Neural cell (in vitro differentiated cells): ENCODE measurements around the gene STEAP4. TPM values are rescaled to one million over a fixed set of nuclear protein-coding genes. Genes with fewer than 3 reads are reported as not detected.

Source experiments
- H2AFZ ChIP-seq: fragments of 200-600, 300-800 bp; sonication (generic), shearing (Covaris generic); 2 replicates; pipeline ENCODE4 v1.6.0; 2014; ENCODE audit warnings: low read depth, mild to moderate bottlenecking, antibody characterized with exemption, low read length, moderate library complexity
- H3F3A ChIP-seq: fragments of 200-600 bp; shearing (Covaris generic); 2 replicates; pipeline ENCODE4 v1.6.1; 2016; ENCODE audit warnings: mild to moderate bottlenecking, moderate library complexity, mixed read lengths, antibody characterized with exemption, low read length; ENCODE audit not compliant: insufficient read depth, poor library complexity, severe bottlenecking
- H3K27ac ChIP-seq: fragments of 200-600, 300-800 bp; sonication (generic), shearing (Covaris generic); 2 replicates; pipeline ENCODE4 v1.5.1; 2014; ENCODE audit warnings: mild to moderate bottlenecking, low read length, moderate library complexity
- H3K27me3 ChIP-seq: fragments of 300-800, 200-600 bp; sonication (generic), shearing (Covaris generic); 2 replicates; pipeline ENCODE4 v1.6.0; 2014; ENCODE audit warnings: mild to moderate bottlenecking, low read depth, low read length, moderate library complexity; ENCODE audit not compliant: insufficient read depth
- H3K36me3 ChIP-seq: fragments of 300-800, 200-600 bp; sonication (generic), shearing (Covaris generic); 2 replicates; pipeline ENCODE4 v1.5.1; 2014; ENCODE audit warnings: mild to moderate bottlenecking, antibody characterized with exemption, low read length, moderate library complexity; ENCODE audit not compliant: insufficient read depth
- H3K4me2 ChIP-seq: fragments of 300-800, 200-600 bp; sonication (generic), shearing (Covaris generic); 2 replicates; pipeline ENCODE4 v1.6.0; 2014; ENCODE audit warnings: mild to moderate bottlenecking, low read length
- H3K4me3 ChIP-seq: fragments of 300-800, 200-600 bp; sonication (generic), shearing (Covaris generic); 2 replicates; pipeline ENCODE4 v1.5.1; 2014; ENCODE audit warnings: mild to moderate bottlenecking, low read length, moderate library complexity
- H3K79me2 ChIP-seq: fragments of 200-600 bp; shearing (Covaris generic); replicated peaks from 2 replicates; pipeline ENCODE4 v1.6.0; 2014; ENCODE audit warnings: mild to moderate bottlenecking, low read length, moderate library complexity; ENCODE audit not compliant: insufficient read depth
- H3K9ac ChIP-seq: fragments of 300-800, 200-600 bp; sonication (generic), shearing (Covaris generic); 2 replicates; pipeline ENCODE4 v1.6.1; 2016; ENCODE audit warnings: mild to moderate bottlenecking, low read length, mixed read lengths
- H3K9me2 ChIP-seq: fragments of 200-600 bp; shearing (Covaris generic); 2 replicates; pipeline ENCODE4 v1.6.1; 2016; ENCODE audit warnings: mild to moderate bottlenecking, low read length, mixed read lengths; ENCODE audit not compliant: insufficient read depth
- H3K9me3 ChIP-seq: fragments of 200-600, 300-800 bp; sonication (generic), shearing (Covaris generic); 2 replicates; pipeline ENCODE4 v1.6.1; 2016; ENCODE audit warnings: mild to moderate bottlenecking, mixed run types, low read length, moderate library complexity, mixed read lengths
- H4K20me1 ChIP-seq: fragments of 200-600 bp; shearing (Covaris generic); 2 replicates; pipeline ENCODE4 v1.6.1; 2016; ENCODE audit warnings: mild to moderate bottlenecking, mixed run types; ENCODE audit not compliant: insufficient read depth
- EP300 ChIP-seq: fragments of 450-650 bp; conservative IDR thresholded peaks from 2 replicates; pipeline ENCODE4 v1.6.1; 2014; ENCODE audit warnings: antibody characterized with exemption, mild to moderate bottlenecking, moderate library complexity; ENCODE audit not compliant: poor library complexity, severe bottlenecking
- EZH2 ChIP-seq: fragments of 200-600, 300-800 bp; shearing (Covaris generic), sonication (generic); IDR thresholded peaks from 2 replicates; pipeline ENCODE4 v1.6.1; 2014; ENCODE audit warnings: antibody characterized with exemption, low read length, borderline replicate concordance, mild to moderate bottlenecking; ENCODE audit not compliant: insufficient read depth, poor library complexity, severe bottlenecking
- MXI1 ChIP-seq: fragments of 450-650 bp; conservative IDR thresholded peaks from 2 replicates; pipeline ENCODE4 v1.6.1; 2014; ENCODE audit warnings: antibody characterized with exemption, mild to moderate bottlenecking; ENCODE audit not compliant: poor library complexity, severe bottlenecking
- POLR2AphosphoS5 ChIP-seq: IDR thresholded peaks from 2 replicates; pipeline ENCODE4 v1.6.1; 2012
- RAD21 ChIP-seq: fragments of 450-650 bp; conservative IDR thresholded peaks from 2 replicates; pipeline ENCODE4 v1.6.1; 2014; ENCODE audit warnings: antibody characterized with exemption, mild to moderate bottlenecking, moderate library complexity
- SMC3 ChIP-seq: fragments of 450-650 bp; conservative IDR thresholded peaks from 2 replicates; pipeline ENCODE4 v1.6.1; 2014; ENCODE audit warnings: antibody characterized with exemption, mild to moderate bottlenecking, moderate library complexity; ENCODE audit not compliant: poor library complexity
- TAF1 ChIP-seq: IDR thresholded peaks from 2 replicates; pipeline ENCODE4 v1.6.1; 2012; ENCODE audit warnings: low read depth
- polyA plus RNA-seq: library from polyadenylated mRNA; depleted of rRNA; stranded (reverse); fragments of >200 nt; gene quantifications from 2 replicates; pipeline ENCODE4 v1.2.3, GENCODE V29; 2014
- TF ChIP-seq, protein P1 (sequence below): IDR thresholded peaks from 2 replicates; pipeline ENCODE4 v1.6.1; 2012; ENCODE audit warnings: borderline replicate concordance
- TF ChIP-seq, protein P2 (sequence below): fragments of 450-650 bp; IDR thresholded peaks from 2 replicates; pipeline ENCODE4 v1.5.1; 2014; ENCODE audit warnings: antibody characterized with exemption, mild to moderate bottlenecking, moderate library complexity; ENCODE audit not compliant: poor library complexity, severe bottlenecking

Gene STEAP4
- polyA plus RNA-seq, 1 donor from 2014 or later: not detected

DNA sequence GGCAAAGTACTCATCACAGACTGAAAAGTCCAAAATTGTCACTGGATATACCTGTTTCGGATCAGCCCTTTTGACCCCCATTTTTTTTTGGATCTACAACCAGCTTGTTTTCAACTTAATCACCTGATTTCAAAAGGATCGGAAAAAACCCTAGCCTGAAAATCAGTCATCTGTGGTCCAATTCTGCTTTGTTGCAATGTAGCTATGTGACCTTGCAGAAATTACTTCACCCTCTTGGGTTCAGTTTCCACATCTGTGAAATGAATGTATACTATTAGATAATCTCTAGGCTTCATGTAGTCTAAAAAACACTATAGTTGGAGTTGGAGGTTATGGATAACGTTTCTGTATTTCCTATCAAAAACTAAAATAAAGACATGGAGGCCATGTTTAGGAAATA is 37.1 kb downstream of the STEAP4 start (continued):
- TF ChIP-seq SMC3: no peak
- TF ChIP-seq EP300: no peak
- TF ChIP-seq POLR2AphosphoS5: no peak

DNA sequence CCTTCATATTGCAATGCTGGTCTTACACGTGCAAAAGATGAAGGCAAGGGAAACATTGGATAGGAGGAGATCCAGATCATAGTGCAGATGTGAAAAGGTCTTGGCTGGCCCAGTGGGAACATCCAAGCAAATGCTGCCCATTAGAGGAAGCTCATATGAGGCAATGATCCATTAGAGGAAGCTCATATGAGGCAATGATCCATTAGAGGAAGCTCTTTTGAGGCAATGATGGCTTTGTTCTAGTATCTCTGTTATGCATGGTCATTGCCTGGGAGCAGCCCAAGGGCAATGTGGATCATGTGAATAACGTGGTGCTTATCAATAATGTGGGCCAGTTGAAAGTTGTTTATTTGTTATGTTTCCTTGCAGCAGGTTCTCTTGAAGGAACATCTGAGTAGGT is 37.8 kb downstream of the STEAP4 start:
- Histone ChIP-seq H2AFZ (no peak overlapping the region), H3K9me3 (no peaks in the 10 kb centered on the region), H3K79me2 (no peaks in the 10 kb centered on the region), H3K27me3 (no peaks in the 10 kb centered on the region), H3K9ac (no peak overlapping the region), H3F3A (no peaks in the 10 kb centered on the region), H3K4me3 (no peak overlapping the region), H3K4me2 (no peak overlapping the region), H3K27ac (no peak overlapping the region), H4K20me1 (no peaks in the 10 kb centered on the region), H3K36me3 (no peaks in the 10 kb centered on the region), H3K9me2 (no peaks in the 10 kb centered on the region)
- TF ChIP-seq POLR2AphosphoS5: no peak
- TF ChIP-seq RAD21: no peak
- TF ChIP-seq TAF1: no peak
- TF ChIP-seq SMC3: no peak
- TF ChIP-seq EZH2: no peak
- TF ChIP-seq MXI1: no peak
- TF ChIP-seq, protein P1, sequence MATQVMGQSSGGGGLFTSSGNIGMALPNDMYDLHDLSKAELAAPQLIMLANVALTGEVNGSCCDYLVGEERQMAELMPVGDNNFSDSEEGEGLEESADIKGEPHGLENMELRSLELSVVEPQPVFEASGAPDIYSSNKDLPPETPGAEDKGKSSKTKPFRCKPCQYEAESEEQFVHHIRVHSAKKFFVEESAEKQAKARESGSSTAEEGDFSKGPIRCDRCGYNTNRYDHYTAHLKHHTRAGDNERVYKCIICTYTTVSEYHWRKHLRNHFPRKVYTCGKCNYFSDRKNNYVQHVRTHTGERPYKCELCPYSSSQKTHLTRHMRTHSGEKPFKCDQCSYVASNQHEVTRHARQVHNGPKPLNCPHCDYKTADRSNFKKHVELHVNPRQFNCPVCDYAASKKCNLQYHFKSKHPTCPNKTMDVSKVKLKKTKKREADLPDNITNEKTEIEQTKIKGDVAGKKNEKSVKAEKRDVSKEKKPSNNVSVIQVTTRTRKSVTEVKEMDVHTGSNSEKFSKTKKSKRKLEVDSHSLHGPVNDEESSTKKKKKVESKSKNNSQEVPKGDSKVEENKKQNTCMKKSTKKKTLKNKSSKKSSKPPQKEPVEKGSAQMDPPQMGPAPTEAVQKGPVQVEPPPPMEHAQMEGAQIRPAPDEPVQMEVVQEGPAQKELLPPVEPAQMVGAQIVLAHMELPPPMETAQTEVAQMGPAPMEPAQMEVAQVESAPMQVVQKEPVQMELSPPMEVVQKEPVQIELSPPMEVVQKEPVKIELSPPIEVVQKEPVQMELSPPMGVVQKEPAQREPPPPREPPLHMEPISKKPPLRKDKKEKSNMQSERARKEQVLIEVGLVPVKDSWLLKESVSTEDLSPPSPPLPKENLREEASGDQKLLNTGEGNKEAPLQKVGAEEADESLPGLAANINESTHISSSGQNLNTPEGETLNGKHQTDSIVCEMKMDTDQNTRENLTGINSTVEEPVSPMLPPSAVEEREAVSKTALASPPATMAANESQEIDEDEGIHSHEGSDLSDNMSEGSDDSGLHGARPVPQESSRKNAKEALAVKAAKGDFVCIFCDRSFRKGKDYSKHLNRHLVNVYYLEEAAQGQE: no peak
- TF ChIP-seq, protein P2, sequence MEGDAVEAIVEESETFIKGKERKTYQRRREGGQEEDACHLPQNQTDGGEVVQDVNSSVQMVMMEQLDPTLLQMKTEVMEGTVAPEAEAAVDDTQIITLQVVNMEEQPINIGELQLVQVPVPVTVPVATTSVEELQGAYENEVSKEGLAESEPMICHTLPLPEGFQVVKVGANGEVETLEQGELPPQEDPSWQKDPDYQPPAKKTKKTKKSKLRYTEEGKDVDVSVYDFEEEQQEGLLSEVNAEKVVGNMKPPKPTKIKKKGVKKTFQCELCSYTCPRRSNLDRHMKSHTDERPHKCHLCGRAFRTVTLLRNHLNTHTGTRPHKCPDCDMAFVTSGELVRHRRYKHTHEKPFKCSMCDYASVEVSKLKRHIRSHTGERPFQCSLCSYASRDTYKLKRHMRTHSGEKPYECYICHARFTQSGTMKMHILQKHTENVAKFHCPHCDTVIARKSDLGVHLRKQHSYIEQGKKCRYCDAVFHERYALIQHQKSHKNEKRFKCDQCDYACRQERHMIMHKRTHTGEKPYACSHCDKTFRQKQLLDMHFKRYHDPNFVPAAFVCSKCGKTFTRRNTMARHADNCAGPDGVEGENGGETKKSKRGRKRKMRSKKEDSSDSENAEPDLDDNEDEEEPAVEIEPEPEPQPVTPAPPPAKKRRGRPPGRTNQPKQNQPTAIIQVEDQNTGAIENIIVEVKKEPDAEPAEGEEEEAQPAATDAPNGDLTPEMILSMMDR: no peak
- TF ChIP-seq EP300: no peak

DNA sequence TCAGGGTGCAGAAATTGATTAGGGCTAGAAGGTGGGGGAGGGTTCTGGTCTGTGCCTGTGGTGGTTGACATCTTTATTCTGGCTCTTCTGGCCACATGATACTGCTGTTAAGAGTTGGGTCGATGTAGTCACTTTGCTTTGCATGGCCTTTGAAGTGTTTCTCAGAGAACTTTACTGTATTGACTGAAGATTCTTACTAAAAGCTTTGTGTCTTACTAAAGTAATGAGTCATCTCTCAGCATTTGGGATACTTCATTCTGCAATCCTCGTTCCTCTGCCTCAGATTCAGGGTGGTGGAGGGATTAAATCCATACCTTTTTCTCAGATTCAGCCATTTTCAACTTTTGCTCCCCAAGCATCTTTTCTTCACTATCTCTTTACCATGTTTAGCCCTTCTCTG is 38.6 kb downstream of the STEAP4 start:
- TF ChIP-seq TAF1 (no peak), EZH2 (no peak), EP300 (no peak), RAD21 (no peak), POLR2AphosphoS5 (no peak), MXI1 (no peak), SMC3 (no peak)
- TF ChIP-seq, protein P1: no peak
- TF ChIP-seq, protein P2: no peak
- Histone ChIP-seq H3K27me3 (no peaks in the 10 kb centered on the region), H3K4me3 (no peak overlapping the region), H3F3A (no peaks in the 10 kb centered on the region), H3K9ac (no peak overlapping the region), H3K27ac (no peak overlapping the region), H4K20me1 (no peaks in the 10 kb centered on the region), H3K79me2 (no peaks in the 10 kb centered on the region), H3K9me2 (no peaks in the 10 kb centered on the region), H3K4me2 (no peak overlapping the region), H3K9me3 (no peaks in the 10 kb centered on the region), H3K36me3 (no peaks in the 10 kb centered on the region), H2AFZ (no peak overlapping the region)
